HEK293 (cell line): ENCODE measurements around the gene SNX6.
"Not testable (repeated sequence)": the region's sequence is repeated elsewhere in the genome, so short reads cannot be mapped to it uniquely, and the experiment has no call there.

ENCODE experiments used
- CTCF ChIA-PET: fragments of 350-600 bp; formaldehyde crosslinking; extraction: SDS; loops from one replicate; lab custom pipeline; 2021; ENCODE audit warnings: antibody characterized with exemption; lab: Yijun Ruan, JAX
- POLR2A ChIA-PET: fragments of 300-600 bp; formaldehyde crosslinking; extraction: SDS; loops from one replicate; lab custom pipeline; 2020; ENCODE audit warnings: antibody characterized with exemption, inconsistent platforms; lab: Yijun Ruan, JAX
- H3K27ac ChIP-seq: fragments of 200-500 bp; sonication (Bioruptor generic); 2 replicates; pipeline ENCODE4 v1.5.1; 2014; ENCODE audit warnings: low read depth, low read length, control low read depth, inconsistent platforms; ENCODE audit errors: extremely low read depth
- H3K36me3 ChIP-seq, 2 experiments: fragments of 200-500 bp in 1 of 2; sonication (Bioruptor generic) in 1 of 2; 1 replicate in 1 of 2; 2 replicates in 1 of 2; pipeline ENCODE4 v1.5.1; 2014 to 2017; ENCODE audit warnings: inconsistent platforms in 2 of 2, low read length in 2 of 2; ENCODE audit not compliant: control insufficient read depth in 2 of 2, insufficient read depth in 1 of 2
- H3K4me1 ChIP-seq: fragments of 200-500 bp; sonication (Bioruptor generic); 2 replicates; pipeline ENCODE4 v1.5.1; 2014; ENCODE audit warnings: mild to moderate bottlenecking, low read length, inconsistent platforms; ENCODE audit not compliant: control insufficient read depth, insufficient read depth
- H3K4me3 ChIP-seq: 2 replicates; pipeline ENCODE4 v1.5.1; 2011; ENCODE audit warnings: low read depth, mild to moderate bottlenecking, control low read depth, low read length, moderate library complexity
- H3K9me3 ChIP-seq: fragments of 200-500 bp; sonication (Bioruptor generic); 2 replicates; pipeline ENCODE4 v1.5.1; 2014; ENCODE audit warnings: low read depth, low read length, inconsistent platforms; ENCODE audit not compliant: control insufficient read depth, insufficient read depth
- AEBP2 ChIP-seq: fragments of 450-650 bp; formaldehyde crosslinking; IDR thresholded peaks from 2 replicates; pipeline ENCODE4 v1.5.1; 2016; ENCODE audit warnings: missing biosample characterization, missing genetic modification characterization, borderline replicate concordance
- HOXC10 ChIP-seq: sonication (generic); formaldehyde crosslinking; IDR thresholded peaks from 2 replicates; pipeline ENCODE4 v1.8.1; 2023; ENCODE audit warnings: mild to moderate bottlenecking, missing genetic modification reagents
- KLF1 ChIP-seq: fragments of 450-650 bp; formaldehyde crosslinking; IDR thresholded peaks from 2 replicates; pipeline ENCODE4 v1.5.1; 2016; ENCODE audit warnings: missing biosample characterization, missing genetic modification characterization
- KLF8 ChIP-seq: fragments of 450-650 bp; formaldehyde crosslinking; IDR thresholded peaks from 2 replicates; pipeline ENCODE4 v1.5.1; 2016; ENCODE audit warnings: missing biosample characterization, missing genetic modification characterization
- PATZ1 ChIP-seq: fragments of 450-650 bp; formaldehyde crosslinking; IDR thresholded peaks from 2 replicates; pipeline ENCODE4 v1.5.1; 2016; ENCODE audit warnings: missing biosample characterization, missing genetic modification characterization
- PRDM10 ChIP-seq: fragments of 450-650 bp; formaldehyde crosslinking; IDR thresholded peaks from 2 replicates; pipeline ENCODE4 v1.5.1; 2016; ENCODE audit warnings: missing biosample characterization, missing genetic modification characterization
- SCRT2 ChIP-seq: fragments of 450-650 bp; formaldehyde crosslinking; IDR thresholded peaks from 2 replicates; pipeline ENCODE4 v1.5.1; 2016; ENCODE audit warnings: missing biosample characterization, missing genetic modification characterization
- SP7 ChIP-seq: fragments of 450-650 bp; formaldehyde crosslinking; IDR thresholded peaks from 2 replicates; pipeline ENCODE4 v1.5.1; 2016; ENCODE audit warnings: missing biosample characterization, missing genetic modification characterization
- ZBTB17 ChIP-seq: fragments of 450-650 bp; formaldehyde crosslinking; IDR thresholded peaks from 2 replicates; pipeline ENCODE4 v1.5.1; 2016; ENCODE audit warnings: missing biosample characterization, missing genetic modification characterization
- ZBTB8A ChIP-seq: fragments of 450-650 bp; formaldehyde crosslinking; IDR thresholded peaks from 2 replicates; pipeline ENCODE4 v1.5.1; 2016; ENCODE audit warnings: missing biosample characterization, missing genetic modification characterization
- ZFHX2 ChIP-seq: fragments of 450-650 bp; formaldehyde crosslinking; conservative IDR thresholded peaks from 2 replicates; pipeline ENCODE4 v1.5.1; 2016; ENCODE audit warnings: missing biosample characterization, missing genetic modification characterization
- ZIC2 ChIP-seq: fragments of 450-650 bp; formaldehyde crosslinking; IDR thresholded peaks from 2 replicates; pipeline ENCODE4 v1.5.1; 2016; ENCODE audit warnings: missing biosample characterization, missing genetic modification characterization
- ZNF112 ChIP-seq: fragments of 450-650 bp; formaldehyde crosslinking; IDR thresholded peaks from 2 replicates; pipeline ENCODE4 v1.5.0; 2017; ENCODE audit warnings: missing biosample characterization, missing genetic modification characterization
- ZNF18 ChIP-seq: fragments of 450-650 bp; formaldehyde crosslinking; IDR thresholded peaks from 2 replicates; pipeline ENCODE4 v1.5.1; 2016; ENCODE audit warnings: missing biosample characterization, missing genetic modification characterization
- ZNF23 ChIP-seq: fragments of 450-650 bp; formaldehyde crosslinking; IDR thresholded peaks from 2 replicates; pipeline ENCODE4 v1.5.1; 2016; ENCODE audit warnings: missing biosample characterization, missing genetic modification characterization, borderline replicate concordance
- ZNF350 ChIP-seq: fragments of 450-650 bp; formaldehyde crosslinking; IDR thresholded peaks from 2 replicates; pipeline ENCODE4 v1.5.0; 2017; ENCODE audit warnings: missing biosample characterization, mild to moderate bottlenecking, missing genetic modification characterization
- ZNF398 ChIP-seq: fragments of 450-650 bp; formaldehyde crosslinking; IDR thresholded peaks from 2 replicates; pipeline ENCODE4 v1.5.1; 2017; ENCODE audit warnings: missing biosample characterization, missing genetic modification characterization
- ZNF426 ChIP-seq: fragments of 450-650 bp; formaldehyde crosslinking; IDR thresholded peaks from 2 replicates; pipeline ENCODE4 v1.5.1; 2017; ENCODE audit warnings: missing biosample characterization, missing genetic modification characterization, mild to moderate bottlenecking, inconsistent platforms, moderate library complexity
- ZNF48 ChIP-seq: fragments of 450-650 bp; formaldehyde crosslinking; IDR thresholded peaks from 2 replicates; pipeline ENCODE4 v1.5.1; 2016; ENCODE audit warnings: missing biosample characterization, missing genetic modification characterization
- ZNF558 ChIP-seq: fragments of 450-650 bp; formaldehyde crosslinking; IDR thresholded peaks from 2 replicates; pipeline ENCODE4 v1.5.1; 2016; ENCODE audit warnings: missing biosample characterization, missing genetic modification characterization
- ZNF560 ChIP-seq: fragments of 450-650 bp; formaldehyde crosslinking; IDR thresholded peaks from 2 replicates; pipeline ENCODE4 v1.5.1; 2017; ENCODE audit warnings: missing biosample characterization, missing genetic modification characterization, borderline replicate concordance

SNX6 gene

GRCh38 chr14:34634360-34634771 is 4.4 kb upstream of the SNX6 start:
- H3K27ac ChIP-seq, H3K36me3 ChIP-seq, H3K4me3 ChIP-seq, H3K4me1 ChIP-seq, H3K9me3 ChIP-seq, CTCF ChIA-PET: not testable (repeated sequence)
- POLR2A ChIA-PET, result interaction anchor here (0.7 kb wide), 1 partner anchor 73 kb away, joined by 5 read pairs; no protein-coding TSS in a partner anchor
- TF ChIP-seq SP7, result peak; percentile 36
- TF ChIP-seq ZBTB8A, result peak; percentile 24; the same call in 1 of the 2 replicates
- peak; percentile 71 for TF ChIP-seq ZBTB17
- TF ChIP-seq KLF8 (tag by site-specific recombination), result 0 out of 2 replicates have a peak, but pooled peaks have one; percentile 15
- TF ChIP-seq KLF1 (tag by site-specific recombination), result peak; percentile 83
- peak; percentile 81 for TF ChIP-seq PRDM10
- peak; percentile 50; the same call in 1 of the 2 replicates for TF ChIP-seq PATZ1

- POLR2A ChIA-PET, result no interaction called here
- Histone ChIP-seq H3K9me3 (no peaks in the 10 kb centered on the region), H3K4me1 (no peaks in the 10 kb centered on the region), H3K4me3 (no peak overlapping the region), H3K36me3 (no peaks in the 10 kb centered on the region), H3K27ac (no peak overlapping the region)
- CTCF ChIA-PET, result no interaction called here
- TF ChIP-seq ZNF350 (tag by site-specific recombination) (no peak), PRDM10 (no peak), AEBP2 (tag by site-specific recombination) (no peak), ZNF560 (no peak), ZNF558 (tag by site-specific recombination) (no peak), ZIC2 (no peak), ZNF18 (no peak), SCRT2 (tag by site-specific recombination) (no peak), ZNF48 (tag by site-specific recombination) (no peak), HOXC10 (CRISPR knock-in tag) (no peak), ZNF23 (no peak), ZNF112 (tag by site-specific recombination) (no peak), ZNF398 (tag by site-specific recombination) (no peak), ZNF426 (no peak), ZFHX2 (tag by site-specific recombination) (no peak)
Observed at GRCh38 chr14:34633742-34634141, 3.8 kb upstream of the SNX6 start.
